Dermis blood vessel endothelial cell (primary cell): ENCODE results near the gene EFCAB7. TPM values are rescaled to one million over a fixed set of nuclear protein-coding genes. Genes with fewer than 3 reads are reported as not detected.

Experiments used
- DNase-seq: peaks from one replicate; pipeline ENCODE4 v3.0.0; 2010
- total RNA-seq: library from RNA; depleted of rRNA; stranded (reverse); fragments of >200 nt; gene quantifications from 2 replicates; pipeline ENCODE4 v1.2.3, GENCODE V29; 2014

Gene EFCAB7
- total RNA-seq, 1 donor from 2014 or later: 5.1 TPM

DNA sequence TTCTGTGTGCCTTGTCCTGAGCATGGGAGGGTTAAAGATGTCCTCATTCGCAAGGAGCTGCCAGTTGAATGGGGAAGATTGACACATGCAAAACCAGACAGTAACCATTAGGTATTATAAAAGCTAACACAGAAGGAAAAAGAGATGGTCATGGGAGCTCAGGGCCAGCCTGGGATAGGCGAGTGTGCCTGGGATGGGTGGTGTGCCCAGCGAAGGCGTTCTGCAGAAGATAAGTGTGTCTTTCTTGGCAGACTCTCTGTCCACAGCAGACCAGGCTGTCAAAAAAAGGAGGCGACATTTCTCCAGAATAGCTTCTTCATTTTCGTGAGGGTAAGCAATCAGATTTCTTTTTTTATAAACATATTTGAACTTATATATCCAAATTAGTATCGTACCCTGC is 84.0 kb downstream of the EFCAB7 start:
- DNase-seq: no peak

- no peak for DNase-seq
Observed at GRCh38 chr1:63611231-63611630, 87.9 kb downstream of the EFCAB7 start.

DNA sequence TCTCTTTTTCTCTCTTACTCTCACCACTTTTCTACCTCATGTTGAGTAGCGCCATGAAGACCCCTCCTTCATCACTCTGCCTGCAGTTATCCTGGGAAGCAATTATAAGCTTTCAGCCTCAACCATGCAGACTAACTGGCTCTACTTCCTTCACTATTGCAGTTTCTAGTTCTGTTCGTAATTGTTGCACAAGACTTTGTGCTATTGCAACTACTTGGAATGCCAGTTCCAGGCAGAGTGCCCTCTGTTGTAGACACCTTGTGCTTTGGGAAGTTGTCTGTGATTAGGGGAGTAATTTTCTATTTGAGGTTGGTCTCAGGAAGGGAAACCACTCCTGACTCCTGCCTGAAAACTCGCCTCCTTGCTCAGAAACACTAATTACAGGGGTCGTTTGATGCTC is 89.2 kb downstream of the EFCAB7 start:
- DNase-seq: no peak

GRCh38 chr1:63612971-63613370 is 89.6 kb downstream of the EFCAB7 start:
- DNase-seq: no peak

GRCh38 chr1:63615768-63616420 is 92.6 kb downstream of the EFCAB7 start:
- peak; percentile 87 for DNase-seq

DNA sequence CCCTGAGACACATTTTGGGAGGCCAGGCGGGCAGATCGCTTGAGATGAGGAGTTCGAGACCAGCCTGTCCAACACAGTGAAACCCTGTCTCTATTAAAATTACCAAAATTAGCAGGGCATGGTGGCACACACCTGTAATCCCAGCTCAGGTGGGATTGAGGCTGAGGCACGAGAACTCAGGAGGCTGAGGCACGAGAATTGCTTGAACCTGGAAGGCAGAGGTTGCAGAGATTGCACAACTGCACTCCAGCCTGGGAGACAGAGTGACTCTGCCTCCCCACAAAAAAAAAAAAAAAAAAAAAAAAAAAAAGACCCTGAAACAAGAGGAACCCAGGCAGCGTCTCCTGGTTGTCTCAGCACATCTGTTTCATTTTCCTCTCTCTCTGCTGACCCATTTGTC is 94.1 kb downstream of the EFCAB7 start:
- no peak for DNase-seq

DNA sequence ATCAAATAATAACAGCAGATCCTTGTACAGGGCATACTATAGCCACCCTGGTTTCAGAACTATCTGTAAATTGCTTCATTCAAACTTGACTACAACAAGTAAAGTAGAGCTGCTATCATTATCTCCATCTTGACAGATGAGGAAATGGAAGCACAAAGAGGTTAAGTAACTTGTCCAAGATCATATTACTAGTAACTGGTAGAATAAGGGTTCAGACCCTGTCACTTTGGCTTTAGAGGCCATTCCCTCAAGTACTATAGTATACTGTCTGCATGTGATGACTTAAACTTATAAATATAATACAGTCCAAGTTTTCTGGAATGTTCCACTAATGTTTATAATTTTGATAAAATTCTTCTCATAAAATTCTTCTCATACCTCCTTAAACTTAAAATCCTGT is 94.7 kb downstream of the EFCAB7 start:
- DNase-seq: no peak

- no peak for DNase-seq
Observed at GRCh38 chr1:63619558-63619957, 96.2 kb downstream of the EFCAB7 start.

GRCh38 chr1:63620671-63621070 is 97.3 kb downstream of the EFCAB7 start:
- DNase-seq: no peak

- no peak for DNase-seq
Observed at GRCh38 chr1:63621075-63621474, 97.8 kb downstream of the EFCAB7 start.

- DNase-seq: no peak
Observed at GRCh38 chr1:63621698-63622097, 98.4 kb downstream of the EFCAB7 start.

Other genes starting within 250 kb of the EFCAB7 start
- not detected in 2 replicates for gene FOXD3, start 201.0 kb upstream of the EFCAB7 start, total RNA-seq
- gene ALG6, start 155.9 kb upstream of the EFCAB7 start, total RNA-seq: 13.8 and 20.8 TPM in 2 replicates
- 9.7 and 21.0 TPM in 2 replicates for gene ITGB3BP, start 300 bp upstream of the EFCAB7 start, total RNA-seq
- 41.1 and 44.2 TPM in 2 replicates for gene PGM1, start 69.9 kb downstream of the EFCAB7 start, total RNA-seq